Activated T-cell treated with anti-CD3 and anti-CD28 coated beads for 24 hours (primary cell): ENCODE measurements around the gene PDE1C.
"Not testable (repeated sequence)": the region's sequence is repeated elsewhere in the genome, so short reads cannot be mapped to it uniquely, and the experiment has no call there.

Experiments
- DNase-seq: peaks from one replicate; pipeline ENCODE4 v3.0.0-alpha.2; 2020; ENCODE audit warnings: low read depth

The PDE1C gene

DNA sequence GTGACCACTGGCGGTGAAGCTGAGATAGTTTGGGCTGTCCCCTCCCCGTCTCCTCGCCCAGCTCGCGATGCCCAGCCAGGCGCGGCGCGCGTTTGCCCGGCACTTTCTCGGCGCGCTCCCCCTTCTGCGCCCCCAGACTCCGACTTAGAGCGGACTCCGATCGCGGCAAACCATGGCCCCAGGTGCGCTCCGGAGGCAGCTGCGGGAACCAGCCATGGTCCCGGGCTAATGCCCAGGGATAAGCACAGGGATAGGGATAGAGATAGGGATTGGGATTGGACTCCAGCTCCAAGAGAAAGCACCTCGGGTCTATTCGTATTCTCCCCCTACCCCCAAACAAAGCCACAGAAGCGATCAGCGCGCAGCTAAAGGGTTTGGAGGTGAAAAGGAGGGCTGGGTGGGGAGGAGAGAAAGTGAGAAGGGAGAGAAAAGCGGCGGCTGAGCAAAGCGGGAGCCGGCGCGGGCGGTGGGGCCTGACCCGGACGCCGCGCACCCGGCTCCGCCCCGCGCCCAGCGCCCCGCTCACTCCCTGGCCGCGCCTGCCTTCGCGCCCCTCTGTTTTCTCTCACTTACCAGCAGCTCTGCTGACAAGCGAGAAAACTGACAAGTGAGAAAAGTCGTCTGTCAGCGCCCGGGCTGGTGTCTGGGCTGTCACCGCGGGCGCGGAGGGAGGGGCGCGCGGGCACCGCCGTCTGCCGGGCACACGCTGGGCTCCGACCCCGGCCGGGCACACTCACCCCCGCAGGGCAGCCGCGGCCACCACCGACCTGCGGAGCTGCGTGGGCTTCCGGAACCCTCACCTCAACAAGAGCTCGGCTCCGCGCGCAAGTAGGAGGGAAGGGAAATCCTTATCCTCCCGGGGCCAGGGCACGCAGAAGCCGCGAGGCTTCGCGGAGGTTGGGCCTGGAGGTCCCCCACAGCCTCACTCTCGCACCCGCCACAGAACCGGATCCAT lies at the start of gene PDE1C:
Gene PDE1C, minus strand, starts transcription at position 2 of the 955 bp plus-strand sequence.
- DNase-seq = no peak

DNA sequence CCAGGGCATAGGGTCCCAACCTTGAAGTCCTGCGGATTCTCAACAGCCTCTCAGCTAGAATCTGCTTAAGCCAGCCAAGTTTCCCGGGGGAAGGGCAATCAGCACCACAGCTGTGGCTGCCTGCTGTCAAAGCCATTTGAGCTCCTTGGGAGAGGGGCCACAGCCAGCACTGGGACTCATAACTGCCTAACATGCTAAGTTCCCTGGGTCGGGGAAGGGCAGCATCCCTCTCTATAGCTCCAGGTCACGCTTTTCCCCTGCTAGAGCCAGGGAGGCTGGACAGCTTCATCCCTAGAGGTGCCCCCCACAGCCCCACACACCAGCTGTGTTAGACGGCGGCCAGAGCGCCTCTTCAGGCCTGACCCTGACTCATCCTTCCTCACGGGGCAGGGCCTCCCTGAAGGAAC lies 49.6 kb upstream of the PDE1C start:
- DNase-seq = no peak

DNA sequence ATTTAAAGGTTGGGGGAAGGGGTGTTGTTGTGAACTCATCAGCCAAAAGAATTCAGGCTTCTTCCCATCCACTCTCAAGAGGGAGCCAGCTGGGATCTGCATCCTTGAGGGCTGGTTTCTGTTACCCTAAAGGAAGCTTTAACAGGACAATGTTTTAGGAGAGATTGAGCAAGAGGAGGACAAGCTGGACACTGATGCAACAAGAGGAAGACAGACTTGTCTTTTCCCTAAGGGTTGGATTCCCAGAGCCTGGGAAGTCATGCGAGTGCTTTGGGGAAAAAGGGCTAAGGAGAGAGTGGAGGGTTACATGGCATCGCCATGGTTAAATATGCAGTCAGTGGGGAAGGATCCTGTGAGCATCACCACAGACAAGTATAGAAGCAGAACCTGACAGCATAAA lies 47.6 kb upstream of the PDE1C start:
- DNase-seq = no peak

DNA sequence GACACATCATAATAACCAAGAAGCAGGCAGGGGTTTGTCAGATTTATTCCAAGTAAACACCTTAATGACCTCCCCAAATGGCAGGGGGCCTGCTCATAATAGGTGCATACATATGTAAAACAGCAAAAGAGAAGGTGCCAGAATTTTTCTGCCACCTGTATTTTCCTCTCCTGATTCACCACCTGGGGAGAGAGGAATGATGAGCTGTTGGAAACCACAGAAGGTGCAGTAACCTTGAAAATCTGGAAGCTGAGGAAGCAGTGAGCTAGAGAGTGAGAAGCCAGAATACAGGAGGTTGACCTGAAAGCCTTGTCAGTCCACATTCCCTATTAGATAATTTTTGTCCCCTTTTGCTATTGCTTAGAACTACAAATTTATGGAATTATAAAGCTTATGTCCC lies 46.2 kb upstream of the PDE1C start:
- no peak for DNase-seq

DNA sequence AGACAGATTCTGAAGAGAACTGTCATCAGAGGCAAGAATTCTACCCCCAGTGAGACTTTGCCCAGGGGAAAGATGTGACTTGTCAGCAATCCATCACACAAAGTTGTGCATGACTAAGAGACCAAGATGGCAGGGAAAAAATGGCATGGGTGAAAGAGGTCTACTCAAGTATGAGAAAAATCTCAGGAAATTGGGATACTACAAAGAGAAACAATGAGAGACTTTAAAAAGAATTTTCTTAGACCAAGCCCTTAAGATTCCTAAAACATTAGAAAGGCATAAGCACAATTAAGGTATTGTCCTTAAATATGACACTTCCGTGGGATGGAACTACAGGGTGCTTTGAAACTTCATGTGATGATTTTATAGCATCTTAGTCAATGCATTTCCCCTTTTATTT lies 45.6 kb upstream of the PDE1C start:
- DNase-seq = no peak

DNA sequence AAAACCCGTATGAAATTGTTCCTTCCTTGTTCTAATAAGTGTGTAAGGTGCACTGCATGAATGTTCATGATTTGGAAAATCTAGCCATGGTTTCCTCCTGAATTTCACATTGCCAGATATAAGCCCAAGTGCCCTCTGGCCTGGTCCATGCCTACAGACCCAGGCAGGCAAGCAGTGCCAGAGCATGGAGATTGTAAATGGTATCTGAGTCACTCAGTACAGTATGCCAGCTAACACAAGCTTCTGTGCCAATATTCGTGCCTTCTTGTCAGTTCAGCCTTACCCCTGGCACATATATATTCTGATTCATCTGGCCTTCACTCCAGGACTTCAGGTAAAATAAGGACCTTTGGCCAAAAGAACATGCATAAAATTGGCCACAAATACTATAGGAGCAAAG lies 38.4 kb upstream of the PDE1C start:
- no peak for DNase-seq

DNA sequence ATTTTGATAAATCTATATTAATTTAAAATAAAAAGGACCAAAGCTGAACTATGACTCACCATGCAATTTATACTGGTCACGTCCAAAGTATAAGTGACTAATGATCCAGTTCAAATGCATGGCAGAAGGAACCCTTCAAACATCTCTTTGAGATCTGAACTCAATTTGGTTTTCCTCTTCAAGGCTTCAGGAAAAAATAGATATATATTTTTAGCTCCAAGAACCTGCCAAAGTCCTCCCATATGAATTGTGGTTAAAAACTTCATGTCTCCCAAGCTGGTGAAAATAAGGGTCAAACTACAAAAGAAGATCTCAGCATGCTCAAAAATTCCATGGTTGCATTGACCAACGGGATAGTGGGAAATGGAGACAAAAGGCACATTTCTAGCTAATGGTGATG lies 34.6 kb upstream of the PDE1C start:
- DNase-seq = no peak

DNA sequence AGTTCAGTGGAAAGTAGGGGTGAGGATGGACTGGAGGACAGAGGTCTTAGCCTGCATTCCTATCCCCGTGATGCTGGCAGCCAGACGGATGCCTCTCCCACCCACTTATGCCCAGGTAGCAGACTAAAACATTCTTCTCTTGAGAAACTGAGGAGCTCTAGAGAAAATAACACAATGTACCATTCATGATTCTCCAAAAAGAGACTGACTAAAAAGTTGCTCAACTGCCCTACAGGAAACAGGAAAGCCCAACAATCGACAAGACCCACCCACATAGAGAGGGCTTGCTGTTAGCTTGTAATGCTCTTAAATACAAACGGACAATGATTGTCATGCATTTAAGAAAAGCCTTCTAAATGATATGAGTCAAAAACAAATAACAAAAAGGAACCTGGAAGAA lies 33.2 kb upstream of the PDE1C start:
- DNase-seq = no peak

DNA sequence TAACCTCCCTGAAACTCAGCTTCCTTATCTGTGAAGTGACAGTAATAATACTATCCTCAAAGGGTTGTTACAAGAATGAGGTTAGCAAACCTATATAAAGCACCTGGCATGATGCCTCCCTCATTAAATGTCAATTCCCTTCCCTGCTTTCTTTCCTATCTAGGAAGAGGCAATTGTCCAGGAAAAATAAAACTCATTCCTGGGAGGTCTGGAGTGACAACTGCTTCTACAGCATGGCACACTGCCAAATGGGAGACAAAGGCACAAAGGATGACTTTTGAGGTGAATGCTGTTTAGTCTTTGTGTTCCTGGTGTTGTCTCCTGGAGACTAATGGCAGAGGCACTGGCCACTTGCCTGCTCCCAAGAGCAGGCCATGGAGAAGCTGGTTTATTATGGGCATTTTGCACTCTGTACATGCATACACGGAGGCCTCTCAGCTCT lies 32.2 kb upstream of the PDE1C start:
- no peak for DNase-seq

DNA sequence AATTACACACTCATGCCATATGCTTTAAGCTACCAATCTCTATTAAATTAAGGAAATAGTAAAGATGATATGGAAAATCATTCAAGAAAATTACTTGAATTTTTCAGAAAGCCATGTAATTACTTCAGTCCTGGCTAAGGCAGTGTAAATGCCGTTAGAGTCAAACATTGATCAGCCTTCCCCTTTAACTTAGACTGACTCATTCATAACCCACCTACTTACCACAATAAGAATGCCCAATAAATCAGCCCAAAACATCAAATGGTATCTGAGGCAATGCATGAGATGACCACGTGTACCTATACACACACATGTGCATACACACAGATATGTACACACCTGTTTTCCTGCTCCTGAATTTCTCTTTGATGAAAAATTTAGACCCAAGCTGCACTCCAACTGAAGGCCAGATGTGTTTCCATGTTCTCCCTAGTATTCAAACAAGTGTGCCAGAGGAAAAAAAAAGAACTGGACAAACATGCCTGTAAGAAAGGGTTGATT lies 30.2 kb upstream of the PDE1C start:
- DNase-seq = no peak

DNA sequence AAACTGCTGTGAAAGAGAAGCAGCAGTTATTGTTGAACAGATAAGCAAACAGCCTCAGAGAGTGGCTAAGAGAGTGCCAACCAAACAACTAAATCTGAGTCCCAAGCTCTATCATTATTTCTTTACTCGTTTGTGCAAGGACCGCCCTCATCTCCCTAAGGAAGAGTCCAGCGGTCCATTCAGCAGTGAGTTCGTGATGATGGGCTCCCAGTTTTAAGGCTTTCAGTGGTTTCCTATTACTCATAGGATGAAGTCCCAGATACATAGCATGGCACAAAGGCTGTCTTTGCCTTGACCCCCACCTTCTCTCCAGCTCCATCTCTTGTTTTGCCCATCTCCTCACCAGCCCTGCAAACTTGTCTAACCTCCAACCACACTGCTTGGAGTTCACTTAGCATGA lies 24.3 kb upstream of the PDE1C start:
- DNase-seq = no peak

DNA sequence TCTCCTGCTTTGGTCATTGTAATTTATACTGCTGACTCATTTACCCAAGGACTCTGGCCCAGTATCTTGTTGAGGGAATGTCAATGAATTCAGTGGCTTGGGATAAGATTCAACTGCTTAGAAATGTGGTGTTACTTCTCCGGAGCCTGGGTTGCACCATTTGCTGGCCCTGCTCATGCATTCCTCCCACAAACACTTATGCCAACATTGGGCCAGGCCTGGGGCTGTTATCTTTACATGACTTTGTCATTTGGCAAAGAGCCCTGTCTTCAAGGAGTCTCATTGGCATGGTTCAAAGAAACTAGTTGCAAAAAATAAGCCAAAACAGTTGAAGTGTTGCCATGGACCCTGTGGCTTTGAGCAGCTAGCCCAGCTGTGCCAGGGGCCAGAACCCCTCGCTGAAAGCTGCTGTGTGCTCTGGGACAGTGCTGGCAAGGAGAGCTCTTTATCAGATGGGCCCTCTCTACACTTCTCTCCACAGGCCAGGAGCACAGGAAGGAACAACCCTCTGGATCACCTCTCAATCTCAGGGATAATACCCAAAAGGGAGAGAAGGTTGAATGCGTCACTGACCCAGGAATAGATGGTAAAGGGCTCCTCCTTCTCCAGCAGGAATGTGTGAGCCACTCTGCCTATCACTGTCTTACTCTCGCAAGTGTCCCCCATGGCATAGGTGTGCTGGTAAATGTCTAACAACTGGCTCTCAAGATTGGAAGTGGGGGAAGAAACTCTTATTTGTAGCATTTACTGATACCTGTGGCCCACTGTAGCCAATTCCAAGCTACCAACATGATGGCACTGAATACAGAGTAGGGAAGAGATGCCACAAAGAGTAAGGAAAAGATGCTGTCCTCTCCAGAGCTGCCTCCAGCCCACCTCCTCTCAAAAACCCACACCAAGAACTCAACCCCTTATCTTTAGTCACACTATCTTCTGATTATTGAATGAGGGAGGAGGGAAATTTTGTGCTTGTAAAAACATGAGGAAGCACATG lies 23.5 kb upstream of the PDE1C start:
- no peak for DNase-seq

DNA sequence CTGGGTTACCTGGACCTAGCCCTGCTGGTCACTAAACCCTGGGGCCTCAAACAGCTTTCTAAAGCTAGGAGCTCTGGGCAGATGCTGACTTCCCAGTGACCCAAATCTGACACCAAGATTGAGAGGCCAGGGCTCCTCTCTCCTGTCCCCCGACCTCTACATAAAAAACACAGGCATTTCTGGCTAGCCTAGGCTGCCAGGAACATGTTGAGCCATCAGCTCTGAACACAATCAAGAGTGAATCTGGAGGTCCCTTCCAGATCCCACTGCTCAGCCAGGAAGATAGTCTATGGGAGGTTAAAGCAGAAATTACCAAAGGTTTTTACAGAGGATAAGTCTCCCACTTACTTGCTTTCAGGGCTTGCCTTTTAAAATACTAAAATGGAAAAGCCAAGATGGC lies 22.1 kb upstream of the PDE1C start:
- no peak for DNase-seq

DNA sequence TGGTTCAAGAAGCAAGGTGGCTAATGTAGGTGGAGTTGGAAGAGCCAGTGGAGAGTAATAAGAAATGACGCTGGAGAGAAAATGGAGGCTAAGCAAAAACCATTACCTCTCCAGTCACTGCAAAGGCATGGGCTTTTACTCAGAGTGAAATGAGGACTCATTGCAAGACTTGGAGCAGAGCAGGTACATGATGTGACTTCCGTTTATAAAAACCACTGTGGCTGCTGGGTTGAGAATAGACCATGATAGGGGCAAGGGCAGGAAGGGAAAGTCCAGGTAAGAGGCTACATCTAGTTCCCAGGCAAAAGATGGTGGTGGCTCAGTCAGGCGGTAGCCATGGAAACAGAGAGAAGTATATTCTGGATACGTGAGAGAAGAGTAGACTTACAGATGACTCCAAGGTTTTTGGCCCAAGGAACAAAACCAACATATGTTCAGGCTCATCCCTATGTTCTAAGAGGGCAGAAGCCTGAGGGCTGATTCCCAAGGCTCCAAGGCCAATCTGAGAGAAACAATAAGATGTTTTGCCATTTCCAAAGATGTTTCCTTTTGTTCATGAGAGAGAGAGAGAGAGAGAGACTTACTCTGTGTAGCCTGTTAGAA lies 21.5 kb upstream of the PDE1C start:
- DNase-seq = no peak

DNA sequence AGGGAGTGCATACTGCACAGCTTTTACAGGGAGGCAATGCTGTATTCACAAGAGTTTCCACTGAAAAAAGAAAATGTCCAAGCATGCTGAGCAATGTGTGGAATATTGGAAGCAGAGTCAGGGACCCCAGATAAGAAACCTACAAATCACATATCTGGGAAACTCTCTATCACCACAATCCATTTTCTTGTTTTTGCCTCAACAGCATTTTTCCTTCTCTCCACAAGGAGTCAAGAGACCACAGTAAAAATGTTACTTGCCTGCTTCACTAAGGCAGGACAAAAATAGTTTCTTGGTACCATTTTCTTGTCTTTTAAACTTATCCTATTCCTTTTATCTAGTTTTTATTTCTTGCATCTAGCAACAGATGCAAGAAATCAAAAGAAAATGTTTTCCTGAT lies 19.5 kb upstream of the PDE1C start:
- DNase-seq = no peak

DNA sequence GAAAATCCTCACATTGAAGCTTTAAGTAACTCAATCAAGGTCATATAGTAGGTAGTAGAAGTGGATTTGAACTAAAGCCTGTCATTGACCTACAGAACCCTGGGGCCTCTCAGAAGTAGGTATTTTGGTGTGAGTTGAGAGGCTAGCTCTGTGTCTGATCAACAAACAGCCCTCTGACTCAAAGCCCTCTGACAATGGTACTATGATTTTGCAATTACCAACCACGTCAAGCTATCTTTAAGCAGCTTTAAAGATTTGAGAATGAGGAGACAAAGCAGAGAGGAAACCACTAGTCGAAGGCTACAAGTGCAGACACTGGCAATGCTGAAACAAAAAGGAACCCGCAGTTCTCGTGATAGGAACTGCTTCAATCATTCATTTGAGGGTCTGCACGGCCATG lies 19.0 kb upstream of the PDE1C start:
- DNase-seq = no peak

DNA sequence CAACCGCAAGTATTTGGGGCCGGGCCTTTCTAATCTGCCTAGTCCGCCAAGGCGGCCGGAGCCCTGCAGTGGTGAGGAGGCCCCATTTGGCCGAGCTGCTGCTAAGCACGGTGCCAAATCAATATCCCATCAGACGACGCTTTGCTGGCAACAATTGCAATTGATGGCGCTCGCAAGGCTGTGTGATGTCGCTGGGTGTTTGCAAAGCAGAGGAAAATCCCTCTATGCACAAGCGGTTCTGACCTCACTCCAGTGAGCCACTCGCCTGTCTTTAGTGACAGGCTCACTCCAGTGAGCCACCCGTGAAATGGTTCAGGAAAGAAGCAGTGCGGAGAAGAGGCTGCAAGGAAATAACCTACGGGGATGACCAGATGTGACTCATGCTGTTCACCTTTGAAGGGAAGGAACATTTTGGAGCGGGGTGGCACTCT lies 18.3 kb upstream of the PDE1C start:
- DNase-seq = no peak

DNA sequence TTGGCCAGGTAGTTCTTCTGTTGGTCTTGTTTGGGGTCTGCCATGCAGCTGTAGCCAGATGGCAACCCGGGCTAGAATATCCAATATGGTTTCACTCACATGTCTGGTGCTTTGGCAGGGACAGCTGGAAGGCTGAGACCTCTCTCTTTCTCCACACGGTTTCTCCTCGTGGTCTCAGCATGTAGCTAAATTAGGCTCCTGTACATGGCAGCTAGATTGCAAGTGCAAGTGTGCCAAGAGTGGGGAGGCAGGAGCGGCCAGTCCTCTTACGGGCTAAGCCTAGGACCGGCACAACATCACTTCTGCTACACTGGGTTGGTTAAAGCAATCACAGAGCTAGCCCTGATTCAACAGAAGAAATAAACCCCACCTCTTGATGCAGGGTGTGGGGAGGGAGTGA lies 9.3 kb upstream of the PDE1C start:
- no peak for DNase-seq

DNA sequence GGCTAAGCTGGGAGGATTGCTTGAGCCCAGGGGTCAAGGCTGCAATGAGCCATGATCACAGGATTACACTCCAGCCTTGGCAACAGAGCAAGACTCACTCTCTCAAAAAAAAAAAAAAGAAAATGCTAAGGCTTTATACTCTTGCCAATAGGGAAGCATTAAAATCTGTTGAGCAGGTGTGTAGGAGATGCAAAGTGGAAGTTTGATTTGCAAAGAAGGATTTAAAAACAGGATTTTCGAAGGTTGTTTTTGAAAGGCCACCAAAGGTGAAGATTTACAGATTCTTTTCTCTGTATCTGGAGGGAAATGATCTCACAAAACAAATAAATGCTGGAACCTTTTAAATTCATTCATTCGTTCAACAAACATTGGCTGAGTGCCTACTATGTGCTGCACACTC lies 8.6 kb upstream of the PDE1C start:
- DNase-seq = no peak

DNA sequence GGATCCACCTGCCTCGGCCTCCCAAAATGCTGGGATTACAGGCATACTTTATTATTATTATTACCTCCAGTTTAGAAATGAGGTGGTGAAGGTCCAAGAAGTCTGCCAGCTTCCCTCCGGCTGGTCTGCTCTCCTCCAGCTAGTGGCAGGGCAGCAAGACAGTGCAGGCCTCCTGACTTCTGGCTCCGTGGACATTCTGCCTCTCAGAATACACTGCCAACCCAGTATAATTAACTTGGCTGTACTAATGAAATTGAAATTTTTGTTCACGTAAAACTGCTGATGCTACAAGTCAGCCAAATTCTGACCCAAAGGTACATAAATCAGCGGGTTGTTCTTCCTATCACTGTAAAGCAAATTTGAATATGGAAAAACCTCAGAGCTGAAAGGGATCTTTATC lies 7.6 kb upstream of the PDE1C start:
- DNase-seq = no peak

DNA sequence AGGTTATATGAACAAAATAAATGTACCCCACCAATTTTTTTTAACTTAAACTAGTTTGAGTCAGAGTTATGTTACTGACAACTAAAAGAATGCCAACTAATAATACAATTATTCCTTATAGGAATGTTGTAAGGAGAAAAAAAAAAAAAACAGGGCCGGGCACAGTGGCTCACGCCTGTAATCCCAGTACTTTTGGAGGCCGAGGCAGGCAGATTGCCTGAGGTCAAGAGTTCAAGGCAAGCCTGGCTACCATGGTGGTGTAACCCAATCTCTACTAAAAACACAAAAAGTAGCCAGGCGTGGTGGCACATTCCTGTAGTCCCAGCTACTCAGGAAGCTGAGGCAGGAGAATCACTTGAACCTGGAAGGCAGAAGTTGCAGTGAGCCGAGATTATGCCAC lies 6.6 kb upstream of the PDE1C start:
- DNase-seq = not testable (repeated sequence)

DNA sequence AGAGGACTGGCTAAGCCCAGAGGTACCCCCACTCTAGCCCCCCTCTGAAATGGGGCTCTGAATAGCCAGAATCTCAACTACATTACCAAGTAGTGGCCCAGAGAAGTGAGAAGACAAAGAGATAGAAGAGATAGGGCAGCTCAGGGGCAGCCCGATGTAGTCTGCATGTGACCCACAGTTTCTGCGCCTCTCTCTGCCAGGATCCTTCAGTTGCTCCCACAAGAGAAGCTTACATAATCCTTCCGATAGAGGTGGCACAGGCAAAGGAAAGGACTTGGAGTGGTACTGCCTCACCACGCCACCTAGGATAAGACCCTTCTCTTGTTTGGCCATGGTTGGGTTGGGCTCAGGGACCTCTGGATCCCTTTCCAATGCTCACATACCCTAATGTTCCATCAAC lies 5.4 kb upstream of the PDE1C start:
- no peak for DNase-seq
